ENCODE results near the gene DGAT2. TPM values are rescaled to one million over a fixed set of nuclear protein-coding genes. Genes with fewer than 3 reads are reported as not detected.

Gene DGAT2
- polyA plus RNA-seq, 1 donor from 2014 or later: 2.7 TPM

- no peak overlapping the region for H3K4me2 ChIP-seq (ENCODE audit: low read length)
- no peaks in the 10 kb centered on the region for H3K9me2 ChIP-seq (ENCODE audit: insufficient read depth, low read length)
- H3F3A ChIP-seq (ENCODE audit: insufficient read depth, low read length, poor library complexity, severe bottlenecking): no peaks in the 10 kb centered on the region
- H3K27ac ChIP-seq (ENCODE audit: low read length): no peak overlapping the region
- TF ChIP-seq POLR2AphosphoS5 (IDR thresholded peaks at IDR 0.05) (no peak), SMC3 (conservative IDR thresholded peaks at IDR 0.05; ENCODE audit: poor library complexity) (no peak), RAD21 (conservative IDR thresholded peaks at IDR 0.05) (no peak), CTCF (IDR thresholded peaks at IDR 0.05; ENCODE audit: poor library complexity, severe bottlenecking) (no peak), MXI1 (conservative IDR thresholded peaks at IDR 0.05; ENCODE audit: poor library complexity, severe bottlenecking) (no peak), REST (IDR thresholded peaks at IDR 0.05; ENCODE audit: borderline replicate concordance) (no peak), EZH2 (IDR thresholded peaks at IDR 0.05; ENCODE audit: borderline replicate concordance, insufficient read depth, low read length, poor library complexity, severe bottlenecking) (no peak), TAF1 (IDR thresholded peaks at IDR 0.05; ENCODE audit: low read depth) (no peak), EP300 (conservative IDR thresholded peaks at IDR 0.05; ENCODE audit: poor library complexity, severe bottlenecking) (no peak)
- H3K79me2 ChIP-seq (replicated peaks; ENCODE audit: insufficient read depth, low read length): no peaks in the 10 kb centered on the region
- H3K9me3 ChIP-seq (ENCODE audit: low read length): no peaks in the 10 kb centered on the region
- H3K9ac ChIP-seq (ENCODE audit: low read length): no peak overlapping the region
- H2AFZ ChIP-seq (ENCODE audit: low read depth, low read length): no peak overlapping the region
- H3K36me3 ChIP-seq (ENCODE audit: insufficient read depth, low read length): no peaks in the 10 kb centered on the region
- no peaks in the 10 kb centered on the region for H3K27me3 ChIP-seq (ENCODE audit: insufficient read depth, low read depth, low read length)
- H4K20me1 ChIP-seq (ENCODE audit: insufficient read depth): no peaks in the 10 kb centered on the region
- no peak overlapping the region for H3K4me3 ChIP-seq (ENCODE audit: low read length)
Measured at GRCh38 chr11:75760243-75760642, 8.3 kb upstream of the DGAT2 start.

GRCh38 chr11:75760710-75761493 is 7.7 kb upstream of the DGAT2 start:
- Histone ChIP-seq H3F3A (ENCODE audit: insufficient read depth, low read length, poor library complexity, severe bottlenecking) (no peaks in the 10 kb centered on the region), H3K4me2 (ENCODE audit: low read length) (no peak overlapping the region), H4K20me1 (ENCODE audit: insufficient read depth) (no peaks in the 10 kb centered on the region), H3K4me3 (ENCODE audit: low read length) (no peak overlapping the region), H3K9me3 (ENCODE audit: low read length) (no peaks in the 10 kb centered on the region), H3K27me3 (ENCODE audit: insufficient read depth, low read depth, low read length) (no peaks in the 10 kb centered on the region), H2AFZ (ENCODE audit: low read depth, low read length) (no peak overlapping the region), H3K27ac (ENCODE audit: low read length) (no peak overlapping the region), H3K36me3 (ENCODE audit: insufficient read depth, low read length) (no peaks in the 10 kb centered on the region), H3K9me2 (ENCODE audit: insufficient read depth, low read length) (no peaks in the 10 kb centered on the region), H3K9ac (ENCODE audit: low read length) (no peak overlapping the region), H3K79me2 (replicated peaks; ENCODE audit: insufficient read depth, low read length) (no peaks in the 10 kb centered on the region)
- TF ChIP-seq MXI1 (conservative IDR thresholded peaks at IDR 0.05; ENCODE audit: poor library complexity, severe bottlenecking) (no peak), REST (IDR thresholded peaks at IDR 0.05; ENCODE audit: borderline replicate concordance) (no peak), RAD21 (conservative IDR thresholded peaks at IDR 0.05) (no peak), TAF1 (IDR thresholded peaks at IDR 0.05; ENCODE audit: low read depth) (no peak), EZH2 (IDR thresholded peaks at IDR 0.05; ENCODE audit: borderline replicate concordance, insufficient read depth, low read length, poor library complexity, severe bottlenecking) (no peak), SMC3 (conservative IDR thresholded peaks at IDR 0.05; ENCODE audit: poor library complexity) (no peak), POLR2AphosphoS5 (IDR thresholded peaks at IDR 0.05) (no peak)

Measured in neural cell (in vitro differentiated cells).